GM18867 (cell line): ENCODE data around the gene MAOA.

Experiments
- ATAC-seq: cut with Tn5 transposase; IDR thresholded peaks from one replicate; pipeline ENCODE4 v1.9.1; 2021; ENCODE audit warnings: mild to moderate bottlenecking, moderate library complexity; ENCODE audit not compliant: unreplicated experiment

MAOA gene

DNA sequence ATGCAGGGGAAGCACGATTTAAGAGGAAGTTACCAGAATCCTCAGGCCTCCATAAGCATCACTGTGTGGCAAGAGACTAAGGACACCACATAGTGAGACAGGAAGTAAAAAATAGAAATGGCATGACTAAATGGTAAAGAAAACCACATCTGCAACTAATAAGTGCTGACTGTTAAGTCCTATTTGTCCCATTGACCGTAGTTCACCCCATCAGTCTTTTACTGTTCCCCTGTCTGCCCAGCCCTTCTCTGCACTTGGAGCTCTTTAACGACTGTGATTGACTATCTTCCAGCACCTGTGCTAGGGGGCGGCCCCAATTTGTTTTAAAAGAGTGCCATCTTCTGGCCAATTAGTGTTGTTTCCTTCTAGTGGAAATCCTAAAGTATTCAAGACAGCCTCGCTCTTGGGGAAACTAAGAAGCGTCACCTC, 94.2 kb downstream of the MAOA start:
- peak; percentile 96 for ATAC-seq

DNA sequence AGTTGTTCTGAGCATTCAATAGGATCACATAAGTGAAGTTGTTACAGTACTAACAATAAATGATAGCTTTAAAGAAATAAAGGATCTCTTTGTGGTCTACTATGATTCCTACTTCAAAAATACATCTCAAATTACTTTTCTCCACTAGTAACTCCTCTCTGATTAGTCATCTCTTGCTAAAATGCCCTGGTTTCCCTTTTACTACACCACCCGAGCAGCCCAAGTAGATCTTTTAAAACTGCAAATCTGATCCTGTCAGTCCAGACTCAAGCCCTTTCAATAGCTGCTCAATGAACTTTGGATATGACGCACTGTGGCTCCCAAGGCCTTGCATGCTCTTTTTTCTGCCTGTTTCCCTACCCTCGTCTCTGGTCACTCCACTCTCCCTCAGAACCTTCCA, 97.5 kb downstream of the MAOA start:
- no peak for ATAC-seq

DNA sequence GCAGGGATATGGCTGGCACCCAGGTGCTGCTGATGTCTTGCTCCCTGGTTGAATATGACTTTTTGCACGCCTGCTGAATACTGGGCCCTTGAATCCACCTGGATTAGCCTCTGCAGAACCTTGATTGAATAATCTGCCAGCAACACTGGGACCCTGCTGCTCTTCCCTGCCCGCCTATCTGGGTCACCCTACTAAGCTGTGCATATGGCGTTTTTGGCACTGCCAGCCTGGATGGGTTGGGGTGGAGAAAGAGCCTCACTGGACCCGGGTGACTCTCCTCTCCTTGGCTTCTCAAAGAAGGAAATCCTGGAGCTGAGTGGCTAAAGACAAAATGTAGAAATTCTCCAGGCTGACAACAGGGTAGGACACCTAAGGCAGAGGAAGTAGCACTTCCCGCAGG, 100.0 kb downstream of the MAOA start:
- no peak for ATAC-seq

DNA sequence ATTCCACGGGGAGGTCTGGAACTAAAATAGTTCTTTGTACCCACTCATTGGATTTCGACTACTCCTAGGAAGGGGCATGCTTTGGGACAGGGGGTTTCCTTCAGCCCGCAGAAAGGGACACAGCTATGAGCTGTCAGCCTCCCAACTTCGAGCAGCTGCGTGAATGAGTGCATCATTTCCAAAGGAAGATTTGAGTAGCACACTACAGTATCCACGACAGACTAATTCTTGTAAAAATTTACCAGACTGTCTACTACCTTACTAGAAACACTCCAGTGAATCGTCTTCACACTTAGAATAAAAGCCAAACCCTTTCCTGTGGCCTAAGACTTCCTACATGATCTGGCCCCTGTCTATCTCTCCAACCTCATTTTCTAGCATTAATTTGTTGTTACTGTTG, 101.9 kb downstream of the MAOA start:
- ATAC-seq: no peak

DNA sequence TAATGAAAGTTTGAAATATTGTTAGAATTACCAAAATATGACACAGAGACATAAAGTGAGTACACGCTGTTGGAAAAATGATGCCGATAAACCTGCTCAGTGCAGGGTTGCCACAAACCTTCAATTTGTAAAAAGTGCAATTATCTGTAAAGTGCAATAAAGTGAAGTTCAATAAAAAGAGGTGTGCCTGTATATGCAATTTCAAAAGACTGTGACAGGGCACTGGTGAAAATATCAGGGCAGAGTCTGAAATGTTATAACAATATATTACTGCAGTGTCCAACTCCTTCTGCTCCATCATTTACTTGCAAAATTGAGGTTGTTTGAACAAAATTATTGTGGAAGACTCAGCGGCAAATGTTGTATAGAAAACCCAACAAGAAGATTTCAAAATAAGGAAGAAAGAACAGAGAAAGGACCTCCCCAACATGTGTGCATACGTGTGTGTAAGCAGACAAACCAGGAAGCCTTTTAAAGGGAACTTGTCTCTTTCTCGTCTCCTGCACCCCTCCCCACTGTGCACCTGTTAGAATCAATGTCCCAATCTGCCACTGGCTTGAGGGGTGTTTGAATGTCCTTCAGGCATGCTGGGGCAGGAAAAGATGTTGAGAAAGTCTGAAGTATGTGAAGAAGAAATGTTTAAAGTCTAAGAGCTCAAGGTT, 130.0 kb downstream of the MAOA start:
- no peak for ATAC-seq
